Gastrocnemius medialis (tissue), 4 donors: ENCODE data around the gene CERS3.

Source experiments
- POLR2A ChIP-seq, 2 donors: fragments of 450-650 bp; IDR thresholded peaks; one replicate each; pipeline ENCODE4 v1.6.1; 2017; ENCODE audit warnings: antibody characterized with exemption in 2 of 2, mild to moderate bottlenecking in 2 of 2, moderate library complexity in 2 of 2
- TF ChIP-seq, protein P1 (sequence below), 5 experiments: fragments of 450-650 bp in 3 of 5; fragments of 200-600 bp in 2 of 5; sonication (generic) in 2 of 5; IDR thresholded peaks in 4 of 5; conservative IDR thresholded peaks in 1 of 5; 1 replicate in 4 of 5; 2 replicates in 1 of 5; pipeline ENCODE4 v1.5.1; 2016 to 2019; ENCODE audit warnings: antibody characterized with exemption in 5 of 5, mild to moderate bottlenecking in 3 of 5, moderate library complexity in 3 of 5

DNA sequence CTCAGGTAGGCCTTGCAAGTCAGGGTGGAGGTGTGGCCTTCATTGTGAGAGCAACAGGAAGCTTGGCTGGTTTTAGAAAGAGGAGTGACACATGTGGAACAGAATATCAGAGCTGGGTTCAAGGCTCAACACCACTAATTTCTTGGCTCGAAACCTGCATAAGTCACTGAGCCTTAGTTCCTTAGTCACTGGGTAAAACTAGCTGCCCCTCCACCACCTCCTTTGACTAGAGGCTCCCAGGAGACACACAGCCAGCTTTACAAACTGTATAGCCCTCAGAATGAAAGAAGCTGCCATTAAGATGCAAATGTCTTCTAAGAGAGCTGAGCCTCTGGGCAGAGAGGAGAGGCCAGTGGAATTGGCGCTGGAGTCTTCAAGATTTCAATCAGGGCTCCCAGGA, 67.7 kb downstream of the CERS3 start:
- TF ChIP-seq, protein P1, sequence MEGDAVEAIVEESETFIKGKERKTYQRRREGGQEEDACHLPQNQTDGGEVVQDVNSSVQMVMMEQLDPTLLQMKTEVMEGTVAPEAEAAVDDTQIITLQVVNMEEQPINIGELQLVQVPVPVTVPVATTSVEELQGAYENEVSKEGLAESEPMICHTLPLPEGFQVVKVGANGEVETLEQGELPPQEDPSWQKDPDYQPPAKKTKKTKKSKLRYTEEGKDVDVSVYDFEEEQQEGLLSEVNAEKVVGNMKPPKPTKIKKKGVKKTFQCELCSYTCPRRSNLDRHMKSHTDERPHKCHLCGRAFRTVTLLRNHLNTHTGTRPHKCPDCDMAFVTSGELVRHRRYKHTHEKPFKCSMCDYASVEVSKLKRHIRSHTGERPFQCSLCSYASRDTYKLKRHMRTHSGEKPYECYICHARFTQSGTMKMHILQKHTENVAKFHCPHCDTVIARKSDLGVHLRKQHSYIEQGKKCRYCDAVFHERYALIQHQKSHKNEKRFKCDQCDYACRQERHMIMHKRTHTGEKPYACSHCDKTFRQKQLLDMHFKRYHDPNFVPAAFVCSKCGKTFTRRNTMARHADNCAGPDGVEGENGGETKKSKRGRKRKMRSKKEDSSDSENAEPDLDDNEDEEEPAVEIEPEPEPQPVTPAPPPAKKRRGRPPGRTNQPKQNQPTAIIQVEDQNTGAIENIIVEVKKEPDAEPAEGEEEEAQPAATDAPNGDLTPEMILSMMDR (IDR thresholded peaks at IDR 0.05 in 4 of 5, conservative IDR thresholded peaks at IDR 0.05 in 1 of 5): no peak
- TF ChIP-seq POLR2A (IDR thresholded peaks at IDR 0.05): no peak
